GM18498 (cell line): Measurements from ENCODE around the gene STK39.

Experiments used
- ATAC-seq: cut with Tn5 transposase; IDR thresholded peaks from one replicate; pipeline ENCODE4 v1.9.1; 2021; ENCODE audit warnings: mild to moderate bottlenecking, moderate library complexity; ENCODE audit not compliant: unreplicated experiment

STK39 gene

DNA sequence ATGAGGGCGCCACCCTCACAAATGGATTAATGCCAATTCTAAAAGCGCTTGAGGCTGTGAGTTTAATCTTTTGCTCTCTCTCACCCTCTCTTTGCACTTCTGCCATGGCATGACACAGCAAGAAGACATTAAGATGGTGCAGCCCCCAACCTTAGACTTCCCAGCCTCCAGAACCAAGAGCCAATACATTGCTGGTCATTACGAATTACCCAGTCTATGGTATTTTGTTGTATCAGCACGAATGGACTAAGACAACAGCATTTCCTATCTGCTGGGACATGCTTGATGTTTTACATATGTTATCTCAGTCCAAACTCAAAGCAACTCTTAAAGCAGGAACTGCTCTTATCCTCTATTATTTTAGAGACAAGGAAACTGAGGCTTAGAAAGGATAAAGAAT, 222.9 kb downstream of the STK39 start:
- ATAC-seq: no peak

DNA sequence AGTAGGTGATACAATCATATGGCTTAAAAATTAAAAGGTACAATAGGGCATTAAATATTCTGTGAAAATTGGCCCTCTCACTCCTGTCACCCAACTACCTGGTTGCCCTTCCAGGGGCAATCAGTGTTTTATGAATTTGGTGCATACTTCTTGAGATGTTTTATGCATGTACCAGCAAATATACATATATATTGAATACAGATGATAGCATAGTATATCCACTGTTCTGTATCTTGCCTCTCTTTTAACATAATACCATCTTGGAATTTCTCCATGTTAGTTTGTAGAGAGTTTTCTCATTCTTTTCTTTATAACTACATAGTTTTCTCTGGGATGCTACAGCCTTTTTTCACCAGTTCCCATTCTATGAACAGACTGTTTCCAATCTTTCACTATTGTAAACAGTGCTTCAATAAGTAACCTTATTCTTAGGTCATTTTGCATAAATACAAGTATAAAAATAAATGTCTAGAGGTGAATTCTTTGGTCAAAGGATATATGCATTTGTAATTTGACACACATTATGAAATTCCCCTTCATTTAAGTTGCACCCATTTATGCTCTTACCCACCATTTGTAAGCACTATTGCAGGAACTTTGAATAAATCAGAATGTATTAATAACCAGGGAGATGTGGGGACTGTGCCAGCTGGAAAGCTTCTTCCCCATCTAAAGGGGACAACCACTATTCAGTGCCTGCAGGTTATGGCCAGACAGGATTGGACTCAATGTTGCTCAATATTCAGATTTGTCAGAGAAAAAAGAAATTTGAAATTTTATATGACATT, 225.4 kb downstream of the STK39 start:
- no peak for ATAC-seq

DNA sequence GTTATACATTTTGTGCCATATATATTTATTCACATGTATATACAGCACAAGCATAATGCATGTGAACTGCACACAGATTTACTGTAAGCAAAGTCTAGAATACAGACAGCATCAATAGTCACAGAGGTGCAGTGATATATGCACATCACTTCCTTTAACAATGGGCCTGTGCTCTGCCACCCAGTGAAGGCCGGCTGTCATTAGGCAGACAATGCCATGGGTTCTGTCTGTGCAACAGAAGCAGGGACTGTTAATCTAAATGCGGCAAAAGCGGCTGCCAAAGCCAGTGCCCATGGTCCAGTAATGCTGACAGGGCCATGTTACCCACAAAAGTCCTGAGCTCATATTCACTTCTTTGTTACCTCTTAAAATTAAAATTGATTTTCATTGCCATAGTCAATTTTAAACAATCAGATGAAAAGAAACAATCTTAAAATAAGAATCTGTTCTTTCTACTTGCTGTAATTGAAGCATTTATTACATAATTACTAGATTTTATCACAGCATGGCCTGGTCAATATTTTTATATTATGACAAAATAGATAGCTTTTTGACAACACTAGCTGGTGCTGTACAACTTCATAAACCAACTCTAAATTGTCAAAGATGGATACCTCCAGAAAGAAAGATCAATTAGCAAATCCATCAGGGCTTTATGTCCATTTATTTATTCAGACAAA, 232.0 kb downstream of the STK39 start:
- ATAC-seq: no peak

DNA sequence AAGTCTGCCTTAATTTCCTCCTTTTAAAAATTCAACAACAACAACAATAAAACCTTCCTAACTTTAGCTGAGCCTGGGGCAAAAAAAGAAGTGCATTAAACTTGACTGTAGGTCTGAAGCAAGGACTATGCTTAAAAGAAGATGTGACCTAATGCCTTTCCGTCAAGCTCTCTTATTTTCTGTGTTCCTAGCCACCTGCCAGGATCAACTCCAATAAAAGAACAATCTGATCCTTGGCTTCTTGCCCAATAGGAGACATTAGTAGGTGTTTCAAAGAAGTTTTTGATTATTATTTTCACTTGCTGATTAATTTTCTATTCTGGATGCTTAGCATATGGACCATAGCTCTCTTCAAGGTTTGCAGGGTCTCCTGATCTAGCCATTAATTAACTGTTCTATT, 237.5 kb downstream of the STK39 start:
- no peak for ATAC-seq

DNA sequence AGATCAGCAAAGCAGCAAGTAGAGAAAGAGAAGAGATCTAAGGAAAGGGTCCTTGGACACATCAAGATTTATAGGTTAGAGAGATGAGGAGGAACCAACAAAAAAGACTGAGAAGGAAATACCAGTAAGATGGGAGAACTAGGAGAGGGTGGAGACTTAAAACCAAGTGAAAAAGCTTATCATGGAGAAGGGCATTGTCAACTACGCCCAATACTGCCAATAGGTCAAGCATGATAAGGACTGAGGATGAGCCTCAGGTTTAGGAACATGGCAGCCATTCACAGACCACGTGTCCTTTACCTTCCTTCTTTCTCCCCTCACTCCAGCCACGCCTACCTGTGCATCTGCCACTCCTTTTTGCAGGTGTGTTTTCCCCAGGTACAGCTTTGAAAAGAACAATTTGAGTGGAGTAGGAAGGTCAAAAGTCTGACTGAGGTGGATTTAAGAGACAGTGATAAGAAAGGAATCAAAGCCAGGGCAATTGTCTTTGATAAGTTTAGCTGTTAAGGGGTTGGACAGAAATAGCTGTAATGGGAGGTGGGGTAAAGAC, 238.7 kb downstream of the STK39 start:
- ATAC-seq: no peak

DNA sequence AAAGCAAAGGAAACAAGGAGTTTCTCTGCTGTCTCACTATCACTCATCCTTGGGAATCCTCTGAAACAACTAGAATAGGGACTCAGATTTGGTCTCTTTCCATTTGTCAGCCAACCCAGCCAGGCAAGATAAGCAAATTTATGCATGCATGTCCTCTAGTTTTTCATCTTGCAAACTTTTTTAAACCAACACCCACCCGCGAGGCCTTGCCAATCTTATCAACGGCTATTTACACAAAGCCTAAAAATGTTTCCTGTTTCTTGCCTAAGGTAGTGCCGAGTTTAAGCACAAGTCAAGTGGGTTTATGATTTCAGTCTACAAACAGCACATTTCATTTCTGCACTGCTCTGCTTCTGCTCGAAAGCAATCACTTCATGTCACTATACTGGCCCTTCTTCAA, 240.9 kb downstream of the STK39 start:
- ATAC-seq: no peak

DNA sequence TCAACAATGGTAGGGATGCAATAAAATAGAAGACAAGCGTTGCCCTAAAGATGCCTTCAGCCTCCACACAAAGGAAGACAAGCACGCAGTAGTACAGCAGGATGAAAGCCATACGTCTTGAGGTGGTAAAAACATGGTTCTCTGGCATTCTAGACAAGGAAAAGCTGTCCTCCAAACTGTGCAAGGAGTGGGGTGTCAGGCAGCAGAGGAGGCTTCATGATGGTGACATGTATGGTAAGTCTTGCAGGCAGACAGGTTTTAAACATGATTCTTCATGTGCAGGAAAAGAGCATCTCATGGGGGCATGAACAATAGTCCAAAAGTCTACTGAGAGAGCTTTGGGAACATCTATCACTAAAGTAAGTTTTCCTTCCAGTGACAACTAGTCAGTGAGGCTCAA, 241.8 kb downstream of the STK39 start:
- ATAC-seq: no peak

DNA sequence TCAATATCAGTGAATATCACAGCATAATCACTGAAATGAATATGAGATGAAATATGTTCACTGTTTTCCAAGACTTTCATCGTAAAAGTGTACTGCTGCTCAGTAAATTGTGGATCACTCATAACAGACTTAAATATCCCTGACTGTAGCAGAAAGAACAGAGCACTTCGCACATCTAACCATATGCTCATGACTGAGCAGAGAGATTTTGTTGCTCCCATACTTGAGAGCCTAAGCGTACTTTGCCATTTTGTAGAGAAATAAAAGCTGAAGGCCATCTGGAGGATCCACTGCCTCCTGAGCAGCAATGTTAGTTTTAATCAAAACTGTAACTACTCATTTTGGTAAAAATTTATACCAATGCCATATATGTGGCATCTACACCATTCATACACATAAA, 243.5 kb downstream of the STK39 start:
- no peak for ATAC-seq

DNA sequence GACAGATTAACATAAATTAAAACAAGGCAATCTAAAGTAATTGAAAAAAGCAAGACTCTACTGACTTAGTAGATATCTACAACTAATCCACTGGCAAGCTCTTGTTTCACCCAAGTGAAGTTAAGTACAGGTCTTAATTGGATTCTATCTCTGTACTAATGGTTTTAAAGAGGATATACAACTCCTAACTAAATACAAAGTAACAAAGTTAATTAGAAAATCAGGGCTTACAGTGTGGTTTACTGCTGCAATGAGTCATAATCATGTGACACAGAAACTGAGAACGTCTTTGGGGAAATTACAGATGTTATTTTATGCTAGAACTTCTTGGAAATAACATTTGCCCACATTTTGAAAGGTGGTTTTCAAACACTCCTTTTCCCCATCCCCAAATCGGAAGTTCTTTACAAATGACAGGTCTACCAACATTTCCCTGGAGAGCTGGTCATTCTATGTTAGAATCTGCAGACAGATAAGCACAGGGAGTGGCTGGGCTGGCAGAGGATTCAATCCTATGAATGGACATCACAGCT, 245.3 kb downstream of the STK39 start:
- ATAC-seq: peak; percentile 69

DNA sequence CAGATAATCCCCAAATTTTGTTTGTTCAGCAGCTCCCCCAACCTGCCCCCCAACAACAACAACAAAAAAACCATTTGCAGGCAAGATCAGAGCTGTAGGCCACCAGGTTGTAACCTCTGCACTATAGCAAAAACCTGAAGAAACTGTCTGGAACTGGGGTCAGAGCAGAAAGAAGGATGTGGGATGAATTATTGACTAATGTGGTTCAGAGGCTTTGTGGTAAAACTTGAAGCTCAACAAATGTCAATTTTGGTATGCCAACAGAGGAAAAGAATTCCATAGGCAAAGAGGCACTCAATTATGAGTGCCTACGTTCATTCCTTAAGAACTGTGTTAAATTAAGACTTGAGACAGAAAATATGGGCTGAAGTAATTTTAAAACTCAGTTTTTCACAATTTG, 255.1 kb downstream of the STK39 start:
- no peak for ATAC-seq

DNA sequence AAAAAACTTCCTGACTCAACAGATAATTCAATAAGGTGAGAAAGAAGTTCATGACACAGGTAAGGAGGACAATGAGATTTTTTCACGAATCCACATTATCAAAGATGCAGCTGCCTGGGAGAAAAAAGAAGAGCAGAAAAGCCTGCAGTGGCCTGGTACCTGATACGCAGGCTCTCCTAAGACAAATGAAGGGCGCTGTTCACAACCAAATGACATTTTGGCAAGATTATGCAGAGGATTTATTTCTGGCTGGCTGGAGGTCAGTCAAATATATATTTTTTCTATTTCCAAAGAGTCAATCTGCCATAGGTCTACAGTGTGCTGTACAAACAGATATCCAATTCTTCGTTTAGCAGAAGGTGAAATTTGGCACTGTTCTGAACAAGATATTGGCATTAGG, 257.3 kb downstream of the STK39 start:
- ATAC-seq: no peak

DNA sequence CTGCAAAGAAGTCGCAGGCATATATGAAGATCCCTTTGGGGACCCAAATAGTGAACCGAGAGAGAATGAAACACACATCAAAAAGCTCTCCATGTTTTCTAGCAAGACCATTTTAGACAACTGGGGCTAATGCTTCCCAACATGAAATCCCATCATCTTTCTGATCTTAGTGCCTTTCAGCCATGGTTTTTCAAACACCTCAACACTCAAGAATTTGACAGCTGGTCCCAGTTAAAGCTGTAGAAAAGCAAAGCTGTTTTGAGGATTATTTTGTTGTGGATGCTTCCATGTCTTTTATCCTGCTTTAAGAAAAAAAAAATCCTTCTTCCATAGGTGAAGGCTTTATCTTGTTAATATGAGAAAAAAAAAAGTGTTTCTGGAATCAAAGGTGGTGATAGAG, 259.1 kb downstream of the STK39 start:
- ATAC-seq: no peak

DNA sequence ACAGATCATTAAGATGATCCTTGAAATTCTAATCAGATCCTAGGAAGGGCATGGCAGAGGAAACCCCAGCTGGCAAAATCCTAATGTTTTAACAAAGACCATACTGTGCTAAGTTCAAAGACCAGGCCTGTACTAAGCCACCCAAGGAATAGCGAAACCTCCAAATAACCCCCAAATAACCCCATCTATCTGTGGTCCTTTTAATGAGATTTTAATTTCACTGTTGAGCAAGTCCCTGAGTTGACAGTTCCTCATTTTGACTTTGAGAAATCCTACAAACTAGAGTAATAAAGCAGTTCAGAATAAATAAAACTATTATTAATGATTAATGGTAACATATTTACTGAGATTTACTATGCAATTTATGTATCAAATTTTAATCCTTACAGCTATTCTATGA, 259.8 kb downstream of the STK39 start:
- no peak for ATAC-seq

DNA sequence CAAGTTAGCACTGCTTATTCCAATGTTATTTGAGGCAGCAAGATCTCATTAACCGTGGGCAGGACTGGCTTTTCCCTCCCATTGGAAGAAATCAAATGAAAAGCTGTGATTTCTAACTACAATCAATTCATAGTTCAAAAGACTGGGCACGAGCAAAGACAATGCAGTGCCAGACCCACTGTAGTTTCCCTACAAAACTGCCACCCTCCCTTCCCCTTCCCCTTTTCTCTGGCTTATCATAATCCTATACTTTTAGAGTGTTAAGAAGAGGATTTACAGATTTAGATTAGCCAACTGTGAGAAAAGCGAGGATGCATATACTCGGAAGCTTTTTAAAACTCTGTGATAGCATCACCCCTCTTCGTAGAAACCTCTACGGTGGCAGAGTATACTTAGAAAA, 260.4 kb downstream of the STK39 start:
- ATAC-seq: no peak

DNA sequence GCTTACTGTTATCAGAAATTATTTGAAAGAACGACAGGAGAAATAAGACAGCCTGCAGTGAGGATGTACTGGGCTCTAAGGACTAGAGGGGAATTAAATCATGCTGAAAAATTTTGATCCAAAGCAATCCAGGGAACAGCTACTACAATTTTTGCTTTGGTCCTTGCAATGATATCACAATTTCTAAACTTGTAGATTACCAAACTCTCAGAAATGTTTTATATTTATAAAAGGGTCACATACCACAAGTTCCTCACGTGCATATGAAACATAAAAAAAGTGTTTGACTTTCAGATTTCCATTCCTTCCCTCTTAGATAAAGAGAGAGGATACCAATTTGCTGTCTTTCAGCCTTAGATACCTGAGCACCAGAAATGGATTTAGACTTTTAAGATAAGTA, 261.2 kb downstream of the STK39 start:
- ATAC-seq: no peak

DNA sequence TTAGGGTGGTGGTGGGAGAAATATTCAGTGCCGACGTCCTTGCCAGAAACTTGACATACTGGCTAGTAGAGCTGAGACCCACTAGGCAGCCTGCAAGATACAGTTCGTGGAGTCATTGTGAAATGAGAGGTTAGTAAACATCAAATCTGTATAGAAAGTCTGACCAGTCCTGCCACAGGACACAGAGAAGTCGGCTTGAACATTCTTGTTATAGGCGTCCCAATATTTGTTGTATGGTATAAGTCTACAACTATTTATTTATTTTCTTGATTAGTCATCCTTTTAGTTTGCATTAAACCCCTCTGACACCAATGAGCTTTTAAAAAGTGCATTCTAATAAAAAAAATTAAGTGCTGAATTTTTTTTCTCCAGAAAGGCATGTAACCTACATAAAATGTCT, 265.4 kb downstream of the STK39 start:
- no peak for ATAC-seq

DNA sequence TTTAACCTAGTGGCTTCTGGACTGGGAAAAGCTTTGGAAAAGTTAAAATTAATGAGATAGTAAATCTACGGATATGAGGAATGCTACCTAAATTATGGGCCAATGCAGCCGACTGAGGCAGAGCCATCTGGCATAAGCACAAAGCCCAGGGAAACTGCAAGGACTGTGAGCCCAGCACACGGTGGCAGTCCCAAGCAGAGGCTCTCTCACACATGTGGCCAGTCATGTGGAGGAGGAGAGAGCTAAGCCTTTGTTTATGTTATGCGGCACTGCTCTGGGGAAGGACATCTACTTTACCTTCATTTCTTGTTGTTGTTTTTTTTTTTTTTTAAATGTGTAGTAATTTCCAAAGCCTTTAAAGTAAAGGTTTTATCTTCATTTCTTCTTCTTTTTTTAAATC, 267.0 kb downstream of the STK39 start:
- ATAC-seq: no peak

DNA sequence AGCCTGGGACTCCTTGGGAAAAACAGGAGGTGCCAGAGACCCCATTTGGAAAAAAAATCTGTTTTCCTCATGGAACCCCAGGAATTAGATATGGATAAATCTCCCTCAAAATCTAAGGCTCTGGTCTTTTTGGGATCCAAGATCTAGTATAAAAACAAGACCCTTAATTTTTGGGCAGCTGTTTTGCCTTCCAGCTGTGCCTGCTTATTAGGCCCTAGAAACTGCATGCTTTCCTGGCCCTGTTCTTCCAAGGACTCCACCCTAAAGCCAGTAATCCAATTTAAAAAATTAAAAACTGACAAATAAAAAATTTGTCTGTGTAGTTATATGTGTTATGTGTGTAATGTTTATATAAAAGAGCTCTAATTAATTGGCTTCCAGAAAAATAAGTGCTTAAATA, 274.6 kb downstream of the STK39 start:
- no peak for ATAC-seq

DNA sequence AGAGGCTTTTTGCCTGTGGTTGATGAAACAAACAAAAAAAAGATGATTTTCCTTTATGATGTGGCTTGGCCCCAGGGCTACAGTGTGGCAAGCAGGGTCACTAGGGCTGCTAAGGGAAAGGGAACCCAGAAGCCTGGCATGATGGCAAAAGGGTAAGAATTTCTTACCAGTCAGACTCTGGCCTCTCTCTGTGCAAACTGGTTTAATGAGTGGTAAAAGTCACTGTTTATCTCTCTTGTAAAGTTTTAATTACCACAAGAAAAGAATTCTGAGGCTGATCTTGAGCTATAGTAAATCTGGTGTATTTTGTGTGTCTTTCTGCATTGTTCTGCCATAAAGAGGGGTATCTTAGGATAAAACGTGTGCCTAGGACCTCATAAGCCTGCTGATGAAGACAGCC, 275.4 kb downstream of the STK39 start:
- no peak for ATAC-seq

DNA sequence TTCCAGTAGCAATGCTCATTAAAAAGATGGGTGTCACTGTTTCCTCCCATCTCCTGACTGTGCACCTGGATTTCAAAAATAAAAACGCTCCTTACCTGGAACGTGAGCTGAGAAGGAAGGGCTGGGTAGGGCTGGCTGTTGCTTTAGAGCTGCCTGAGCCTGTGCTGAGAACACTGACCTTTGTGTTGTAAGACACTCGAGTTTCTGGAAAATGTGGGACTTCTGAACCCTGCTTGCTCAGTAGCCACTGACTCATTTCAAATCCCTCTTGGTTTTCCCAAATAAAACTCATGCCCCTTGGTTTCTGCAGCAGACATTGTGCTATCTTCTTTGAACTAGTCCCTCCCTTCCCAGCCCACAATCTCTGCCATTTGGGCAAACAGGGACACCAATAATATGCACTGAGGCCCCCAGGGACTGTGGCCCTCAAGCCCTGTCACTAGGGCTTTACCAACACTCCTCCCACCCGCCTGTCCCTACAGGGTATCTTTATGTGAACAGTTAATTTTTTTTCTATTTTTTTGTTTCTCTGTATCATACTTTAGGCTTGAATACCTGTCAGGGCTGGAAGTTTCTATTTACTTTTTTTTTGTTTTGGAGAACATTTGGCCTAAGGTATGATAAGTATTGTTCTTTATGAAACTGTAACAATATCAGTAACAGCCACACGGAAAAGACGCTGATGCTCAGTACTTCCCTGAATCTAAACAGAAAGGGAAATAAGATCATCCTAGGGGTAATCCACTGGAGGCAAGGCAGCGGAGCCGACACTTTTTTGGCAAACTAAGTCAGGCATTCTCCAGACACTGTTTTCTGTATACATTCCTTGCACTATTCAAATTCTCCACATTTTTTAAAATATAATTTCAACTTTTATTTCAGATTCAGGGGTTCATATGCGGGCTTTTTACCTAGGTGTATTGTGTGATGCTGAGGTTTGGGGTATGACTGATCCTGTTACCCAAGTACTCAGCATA, 280.2 kb downstream of the STK39 start:
- no peak for ATAC-seq
